ENCODE measurements around the gene KIZ. TPM values are rescaled to one million over a fixed set of nuclear protein-coding genes. Genes with fewer than 3 reads are reported as not detected.

Gene KIZ
- total RNA-seq, 4 donors from 2014 or later: 31.3 to 79.4 (median 50.8) TPM

DNA sequence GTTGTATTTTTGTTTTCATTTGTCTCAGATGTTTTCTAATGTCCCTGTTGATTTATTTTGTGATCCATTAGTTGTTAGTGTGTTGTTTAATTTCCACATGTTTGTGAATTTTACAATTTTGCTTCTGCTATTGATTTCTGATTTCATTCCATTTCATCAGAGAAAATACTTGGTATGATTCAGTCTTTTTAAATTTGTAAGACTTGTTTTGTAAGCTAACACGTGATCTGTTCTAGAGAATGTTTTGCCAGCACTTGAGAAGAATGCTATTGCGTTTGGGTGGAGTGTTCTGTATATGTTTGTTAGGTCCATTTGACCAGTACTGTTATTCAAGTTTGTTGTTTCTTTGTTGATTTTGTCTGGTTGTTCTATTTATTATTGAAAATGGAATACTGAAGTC is 53.9 kb downstream of the KIZ start:
- H3K9me3 ChIP-seq: no peaks in the 10 kb centered on the region
- peaks cover 0 to 4% of the 10 kb centered on the region in 2 donors for H3K27me3 ChIP-seq
- no peaks in the 10 kb centered on the region for H3K4me1 ChIP-seq
- no peaks in the 10 kb centered on the region for H3K36me3 ChIP-seq
- TF ChIP-seq POLR2A (IDR thresholded peaks at IDR 0.05): no peak
- TF ChIP-seq, protein P1, sequence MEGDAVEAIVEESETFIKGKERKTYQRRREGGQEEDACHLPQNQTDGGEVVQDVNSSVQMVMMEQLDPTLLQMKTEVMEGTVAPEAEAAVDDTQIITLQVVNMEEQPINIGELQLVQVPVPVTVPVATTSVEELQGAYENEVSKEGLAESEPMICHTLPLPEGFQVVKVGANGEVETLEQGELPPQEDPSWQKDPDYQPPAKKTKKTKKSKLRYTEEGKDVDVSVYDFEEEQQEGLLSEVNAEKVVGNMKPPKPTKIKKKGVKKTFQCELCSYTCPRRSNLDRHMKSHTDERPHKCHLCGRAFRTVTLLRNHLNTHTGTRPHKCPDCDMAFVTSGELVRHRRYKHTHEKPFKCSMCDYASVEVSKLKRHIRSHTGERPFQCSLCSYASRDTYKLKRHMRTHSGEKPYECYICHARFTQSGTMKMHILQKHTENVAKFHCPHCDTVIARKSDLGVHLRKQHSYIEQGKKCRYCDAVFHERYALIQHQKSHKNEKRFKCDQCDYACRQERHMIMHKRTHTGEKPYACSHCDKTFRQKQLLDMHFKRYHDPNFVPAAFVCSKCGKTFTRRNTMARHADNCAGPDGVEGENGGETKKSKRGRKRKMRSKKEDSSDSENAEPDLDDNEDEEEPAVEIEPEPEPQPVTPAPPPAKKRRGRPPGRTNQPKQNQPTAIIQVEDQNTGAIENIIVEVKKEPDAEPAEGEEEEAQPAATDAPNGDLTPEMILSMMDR (IDR thresholded peaks at IDR 0.05): no peak
- DNase-seq: no peak
- H3K4me3 ChIP-seq: no peak overlapping the region
- H3K27ac ChIP-seq: no peak overlapping the region

DNA sequence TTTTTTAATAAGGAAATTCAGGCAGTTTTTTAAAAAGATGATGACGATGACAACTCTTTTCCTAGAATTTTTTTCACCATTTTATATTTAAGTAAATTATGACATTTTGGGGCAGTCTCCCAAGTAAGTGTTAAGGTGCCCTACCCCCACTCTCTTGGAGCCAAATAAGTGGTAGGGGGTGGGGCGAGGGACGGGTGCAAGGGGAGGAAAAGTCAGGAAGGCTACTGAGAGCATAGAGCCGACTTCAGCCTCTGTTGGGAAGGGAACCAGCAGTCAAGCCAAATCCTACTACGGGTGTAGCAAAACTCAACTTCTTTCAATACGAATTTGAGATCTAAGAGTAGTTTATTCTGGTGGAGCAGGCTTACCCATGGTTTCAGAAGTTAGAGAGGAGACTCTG is 54.4 kb downstream of the KIZ start:
- no peak for DNase-seq
- H3K27me3 ChIP-seq: peaks cover 0 to 4% of the 10 kb centered on the region in 2 donors
- no peak overlapping the region for H3K27ac ChIP-seq
- H3K36me3 ChIP-seq: no peaks in the 10 kb centered on the region
- H3K9me3 ChIP-seq: no peaks in the 10 kb centered on the region
- no peak overlapping the region for H3K4me3 ChIP-seq
- no peak for TF ChIP-seq POLR2A (IDR thresholded peaks at IDR 0.05)
- TF ChIP-seq, protein P1 (IDR thresholded peaks at IDR 0.05): no peak
- H3K4me1 ChIP-seq: no peaks in the 10 kb centered on the region

DNA sequence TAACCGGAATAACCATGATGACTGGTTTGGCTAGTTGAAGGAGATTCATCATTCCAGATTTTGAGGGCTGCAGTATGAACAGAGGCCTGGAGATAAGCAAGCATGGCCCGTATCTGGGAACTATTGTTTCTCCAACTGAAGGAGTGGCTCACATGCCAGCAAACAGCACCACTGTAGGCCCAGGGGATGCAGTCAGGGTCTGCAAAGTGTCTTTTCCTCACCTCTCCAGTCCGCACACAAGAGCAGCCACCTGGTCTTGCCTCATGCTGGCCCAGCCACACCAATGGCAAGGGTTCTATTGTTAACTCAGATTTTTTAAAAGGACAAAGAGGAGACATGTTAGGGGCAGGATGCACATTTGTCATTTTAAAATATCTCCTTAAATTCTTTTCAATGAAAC is 55.1 kb downstream of the KIZ start:
- no peaks in the 10 kb centered on the region for H3K36me3 ChIP-seq
- peaks cover 0 to 4% of the 10 kb centered on the region in 2 donors for H3K27me3 ChIP-seq
- H3K27ac ChIP-seq: no peak overlapping the region
- no peak for DNase-seq
- H3K4me3 ChIP-seq: no peak overlapping the region
- H3K4me1 ChIP-seq: no peaks in the 10 kb centered on the region
- H3K9me3 ChIP-seq: no peaks in the 10 kb centered on the region
- TF ChIP-seq, protein P1 (IDR thresholded peaks at IDR 0.05): no peak
- TF ChIP-seq POLR2A (IDR thresholded peaks at IDR 0.05): no peak

GRCh38 chr20:21182832-21183563 is 57.1 kb downstream of the KIZ start:
- no peaks in the 10 kb centered on the region for H3K9me3 ChIP-seq
- H3K4me1 ChIP-seq: no peaks in the 10 kb centered on the region
- no peak for DNase-seq
- H3K36me3 ChIP-seq: no peaks in the 10 kb centered on the region
- H3K4me3 ChIP-seq: no peak overlapping the region
- H3K27me3 ChIP-seq: peaks cover 0 to 4% of the 10 kb centered on the region in 2 donors
- peak overlapping the region in 1 of 4 donors; percentile 25 for H3K27ac ChIP-seq
- TF ChIP-seq POLR2A (IDR thresholded peaks at IDR 0.05): no peak
- TF ChIP-seq, protein P1 (IDR thresholded peaks at IDR 0.05): no peak

- no peak for TF ChIP-seq POLR2A (IDR thresholded peaks at IDR 0.05)
- TF ChIP-seq, protein P1 (IDR thresholded peaks at IDR 0.05): no peak
- Histone ChIP-seq H3K4me3 (no peak overlapping the region), H3K36me3 (no peaks in the 10 kb centered on the region), H3K9me3 (no peaks in the 10 kb centered on the region), H3K4me1 (no peaks in the 10 kb centered on the region), H3K27ac (no peak overlapping the region), H3K27me3 (peaks cover 0 to 4% of the 10 kb centered on the region in 2 donors)
- peak in 1 of 3 donors; percentile 57 for DNase-seq
Observed at GRCh38 chr20:21183722-21184121, 57.8 kb downstream of the KIZ start.
